ENCODE data around the gene ZNF354C.

DNA sequence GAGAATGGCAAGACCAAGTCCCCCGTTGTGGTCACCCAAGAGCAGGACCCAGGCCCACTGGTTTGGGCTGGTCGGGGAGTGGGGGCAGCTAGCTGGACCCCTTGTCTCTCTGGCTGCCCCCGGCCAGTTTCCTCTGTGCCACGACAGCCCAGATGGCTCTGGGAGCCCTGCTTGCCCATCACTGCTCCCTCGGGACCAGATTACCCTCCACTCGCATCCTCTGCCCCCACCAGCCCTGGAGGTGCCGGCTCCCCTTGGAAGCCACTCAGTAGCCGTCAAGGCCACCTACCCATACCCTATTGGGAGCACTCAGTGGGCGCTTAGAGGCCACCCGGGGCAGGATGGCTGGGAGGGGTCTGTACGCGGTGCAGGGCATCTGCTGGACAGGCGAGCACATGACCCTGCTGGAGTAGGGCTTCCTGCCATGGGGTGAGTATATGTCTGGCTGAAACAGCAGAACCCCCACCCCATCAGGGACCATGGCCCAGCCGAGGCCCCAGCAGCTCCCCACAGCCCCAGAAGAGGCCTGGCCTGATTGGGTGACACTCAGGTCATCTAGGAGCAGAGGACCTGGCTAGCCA lies 70.0 kb downstream of the ZNF354C start:
- no peak for TF ChIP-seq CTCF (IDR thresholded peaks at IDR 0.05)
- no peak for TF ChIP-seq EP300 (IDR thresholded peaks at IDR 0.05)
- TF ChIP-seq POLR2A (IDR thresholded peaks at IDR 0.05): no peak
- TF ChIP-seq POLR2AphosphoS5 (IDR thresholded peaks at IDR 0.05): no peak
